Measurements from ENCODE around the gene DCST1.

Gene DCST1

DNA sequence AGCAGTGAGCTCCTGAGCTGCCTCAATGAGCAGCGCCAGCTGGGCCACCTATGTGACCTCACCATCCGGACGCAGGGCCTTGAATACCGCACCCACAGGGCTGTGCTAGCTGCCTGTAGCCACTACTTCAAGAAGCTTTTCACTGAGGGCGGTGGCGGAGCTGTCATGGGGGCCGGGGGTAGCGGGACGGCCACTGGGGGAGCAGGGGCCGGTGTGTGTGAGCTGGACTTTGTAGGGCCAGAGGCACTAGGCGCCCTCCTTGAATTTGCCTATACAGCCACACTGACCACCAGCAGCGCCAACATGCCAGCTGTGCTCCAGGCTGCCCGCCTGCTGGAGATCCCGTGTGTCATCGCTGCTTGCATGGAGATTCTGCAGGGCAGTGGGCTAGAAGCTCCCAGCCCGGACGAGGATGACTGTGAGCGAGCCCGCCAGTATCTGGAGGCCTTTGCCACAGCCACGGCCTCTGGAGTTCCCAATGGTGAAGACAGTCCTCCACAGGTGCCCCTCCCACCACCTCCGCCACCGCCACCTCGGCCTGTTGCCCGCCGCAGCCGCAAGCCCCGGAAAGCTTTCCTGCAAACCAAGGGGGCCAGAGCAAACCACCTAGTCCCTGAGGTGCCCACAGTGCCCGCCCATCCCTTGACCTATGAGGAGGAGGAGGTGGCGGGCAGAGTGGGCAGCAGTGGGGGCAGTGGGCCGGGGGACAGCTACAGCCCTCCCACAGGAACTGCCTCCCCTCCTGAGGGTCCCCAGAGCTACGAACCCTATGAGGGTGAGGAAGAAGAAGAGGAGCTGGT lies 18.7 kb upstream of the DCST1 start:
- no peak for DNase-seq

DNA sequence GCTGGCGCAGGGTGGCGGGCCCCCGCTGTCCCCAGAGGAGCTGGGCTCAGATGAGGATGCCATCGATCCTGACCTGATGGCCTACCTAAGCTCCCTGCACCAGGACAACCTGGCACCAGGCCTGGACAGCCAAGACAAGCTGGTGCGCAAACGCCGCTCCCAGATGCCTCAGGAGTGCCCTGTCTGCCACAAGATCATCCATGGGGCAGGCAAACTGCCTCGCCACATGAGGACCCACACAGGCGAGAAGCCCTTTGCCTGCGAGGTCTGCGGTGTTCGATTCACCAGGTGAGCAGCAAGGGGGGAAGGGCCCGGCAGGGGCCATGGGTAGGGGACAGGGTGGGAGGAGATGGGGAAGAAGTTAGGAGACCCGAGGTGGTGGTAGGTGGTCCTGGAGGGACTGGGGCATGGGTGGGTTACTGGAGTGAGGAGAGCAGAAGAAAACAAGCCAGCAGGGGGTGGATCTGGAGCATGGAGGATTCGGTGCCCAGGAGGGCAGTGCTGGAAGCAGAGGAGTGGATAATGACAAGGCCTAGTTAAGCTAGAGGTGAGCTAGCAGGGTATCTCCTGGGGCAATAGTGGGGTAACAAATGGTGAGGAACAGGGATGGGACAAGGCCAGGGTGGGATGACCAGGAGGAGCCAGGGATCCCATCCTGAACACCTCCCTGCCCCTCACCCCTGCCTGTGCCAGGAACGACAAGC lies 17.9 kb upstream of the DCST1 start:
- no peak for DNase-seq

DNA sequence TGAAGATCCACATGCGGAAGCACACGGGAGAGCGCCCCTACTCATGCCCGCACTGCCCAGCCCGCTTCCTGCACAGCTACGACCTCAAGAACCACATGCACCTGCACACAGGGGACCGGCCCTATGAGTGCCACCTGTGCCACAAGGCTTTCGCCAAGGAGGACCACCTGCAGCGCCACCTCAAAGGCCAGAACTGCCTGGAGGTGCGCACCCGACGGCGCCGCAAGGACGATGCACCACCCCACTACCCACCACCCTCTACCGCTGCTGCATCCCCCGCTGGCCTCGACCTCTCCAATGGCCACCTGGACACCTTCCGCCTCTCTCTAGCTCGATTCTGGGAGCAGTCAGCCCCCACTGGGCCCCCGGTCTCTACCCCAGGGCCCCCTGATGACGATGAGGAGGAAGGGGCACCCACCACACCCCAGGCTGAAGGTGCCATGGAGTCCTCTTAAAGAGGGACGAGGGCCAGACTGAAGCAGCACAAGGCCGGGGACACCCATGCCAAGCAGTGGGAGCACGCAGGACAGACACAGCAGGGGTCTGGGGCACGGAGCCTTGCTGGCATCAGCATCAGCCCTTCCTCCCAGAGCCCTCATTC lies 17.3 kb upstream of the DCST1 start:
- no peak for DNase-seq

DNA sequence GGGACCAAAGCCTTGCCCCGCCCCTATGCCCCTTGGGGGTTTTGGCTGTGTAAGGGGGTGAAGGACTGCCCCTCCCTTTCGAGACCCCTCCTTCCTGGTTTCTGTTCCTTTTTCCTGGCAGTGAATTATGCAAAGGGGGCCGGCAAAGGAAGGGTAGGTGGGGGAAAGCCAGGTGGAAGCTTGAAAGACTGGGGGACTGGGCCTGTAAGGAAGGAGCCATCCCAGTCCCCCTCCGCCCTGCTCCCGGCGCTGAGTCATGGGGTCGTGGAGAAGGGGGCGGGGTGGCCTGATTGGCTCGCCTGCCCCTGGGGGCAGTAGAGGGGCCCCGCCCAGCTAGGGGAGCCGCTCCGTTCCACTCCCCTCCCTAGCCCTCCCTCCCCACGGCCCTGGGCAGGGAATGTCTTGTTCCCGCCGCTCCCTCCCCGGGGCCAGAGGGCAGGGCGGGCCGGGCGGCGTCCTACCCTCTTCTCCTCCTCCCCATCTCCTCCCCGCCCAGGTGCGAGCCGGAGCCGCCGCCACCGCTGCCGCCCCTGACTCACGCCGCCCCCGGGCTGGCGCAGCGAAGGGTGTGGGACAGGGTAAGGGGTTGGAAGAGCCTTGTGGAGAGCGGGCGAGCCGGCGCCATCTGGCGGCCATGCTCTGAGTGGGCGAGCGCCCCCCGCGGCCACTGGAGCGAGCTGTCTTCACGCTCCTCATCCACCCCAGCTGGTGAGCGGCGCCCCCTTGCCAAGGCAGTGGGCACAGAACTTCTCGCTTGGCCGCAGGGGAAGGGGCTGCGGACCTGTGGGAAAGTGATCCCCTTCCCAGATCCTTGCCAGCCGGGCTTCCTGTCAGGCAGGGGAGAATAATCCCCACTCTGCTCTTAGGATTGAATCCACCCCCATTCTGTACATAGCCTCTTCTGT lies 16.3 kb upstream of the DCST1 start:
- DNase-seq: no peak

DNA sequence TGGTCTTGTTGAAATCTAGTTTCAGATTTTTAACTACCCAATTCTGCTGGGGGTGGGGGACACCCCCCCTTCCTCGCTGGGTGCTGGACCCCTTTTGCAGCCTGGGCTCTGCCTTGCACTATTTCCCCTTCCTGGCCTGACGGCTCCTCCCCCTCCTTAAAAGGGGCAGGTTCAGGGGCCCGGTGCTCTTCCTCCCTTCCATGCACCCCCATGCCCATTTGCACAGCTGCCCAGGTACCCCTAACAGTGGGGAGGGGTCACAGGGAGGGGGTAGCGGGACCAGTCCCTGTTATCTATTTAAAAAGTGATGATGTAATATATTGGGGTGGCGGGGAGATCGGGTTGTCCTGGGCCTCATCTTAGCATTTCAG lies 15.7 kb upstream of the DCST1 start:
- no peak for DNase-seq

DNA sequence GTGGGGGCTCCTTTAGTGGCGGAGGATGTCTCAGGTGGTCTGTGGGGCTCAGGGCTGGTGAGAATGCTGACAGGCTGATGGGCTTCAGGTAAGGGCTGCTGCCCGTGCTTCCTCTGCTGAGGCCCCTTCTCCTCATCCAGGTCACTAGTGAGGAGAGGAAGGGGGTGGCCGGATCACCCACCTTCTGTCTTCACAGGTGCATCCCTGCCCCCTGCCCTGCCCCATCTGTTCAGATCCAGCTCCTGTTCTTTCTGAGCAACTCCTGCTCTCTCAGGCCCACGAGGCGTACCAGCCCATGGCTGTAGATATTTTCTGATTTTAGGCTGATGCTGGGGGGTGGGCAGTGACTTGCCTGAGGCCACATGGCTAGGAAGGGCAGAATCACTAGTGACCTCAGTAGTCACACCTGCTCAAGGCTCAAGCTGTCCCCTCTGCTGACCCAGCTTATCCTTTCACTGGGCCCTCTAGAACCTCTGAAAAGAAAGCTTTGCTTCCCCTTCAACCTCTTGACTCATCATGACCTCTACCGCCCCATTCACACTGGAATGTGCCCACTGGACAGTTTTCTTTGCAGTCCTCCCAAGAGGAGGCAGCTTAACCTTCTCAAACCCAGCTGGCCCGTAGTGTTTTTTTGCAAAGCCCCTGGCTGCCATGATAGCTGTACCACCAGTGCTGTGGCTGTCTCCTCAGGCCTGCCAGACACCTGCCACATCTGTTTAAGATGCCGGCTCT lies 14.8 kb upstream of the DCST1 start:
- DNase-seq: no peak

DNA sequence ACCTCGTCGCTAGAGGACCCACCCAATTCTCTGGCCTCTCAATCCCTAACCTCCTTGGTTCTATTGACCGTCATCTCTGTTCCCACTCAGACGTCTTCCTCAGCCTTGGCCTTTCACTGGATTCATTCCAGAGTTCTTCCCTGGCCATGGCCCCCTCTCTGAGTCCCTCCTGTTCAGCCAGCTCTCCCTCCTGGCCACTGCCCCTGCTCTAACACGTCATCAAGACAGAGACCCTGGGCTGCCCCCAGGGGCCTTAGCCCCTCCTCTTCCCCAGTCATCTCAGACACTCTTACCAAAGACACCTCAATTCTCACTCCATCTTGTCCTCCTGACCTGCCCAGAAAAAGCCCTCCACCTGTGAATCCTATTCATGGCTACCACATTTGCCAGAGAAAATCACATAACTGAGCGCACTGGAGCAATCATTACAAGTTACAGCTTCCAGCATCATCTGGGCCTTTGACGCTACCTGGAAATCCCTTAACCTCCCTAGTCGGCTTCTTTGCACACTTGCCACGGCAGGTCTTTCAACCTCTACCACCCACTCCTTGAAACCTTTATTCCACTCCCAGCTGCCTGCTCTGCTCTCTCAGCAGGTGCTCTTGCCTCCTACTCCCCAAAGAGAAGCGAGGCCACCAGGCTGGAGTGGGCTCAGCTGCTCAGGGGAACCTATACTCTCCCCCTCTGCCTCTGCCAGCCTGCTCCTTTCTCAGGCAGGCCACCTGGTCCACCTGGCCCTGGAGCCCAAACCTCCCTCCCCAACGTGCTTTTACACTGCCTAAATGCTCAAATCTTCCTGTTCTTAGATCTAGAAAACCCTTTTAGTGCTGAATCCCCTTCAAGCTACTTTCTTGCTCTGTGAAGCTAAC lies 14.0 kb upstream of the DCST1 start:
- no peak for DNase-seq

DNA sequence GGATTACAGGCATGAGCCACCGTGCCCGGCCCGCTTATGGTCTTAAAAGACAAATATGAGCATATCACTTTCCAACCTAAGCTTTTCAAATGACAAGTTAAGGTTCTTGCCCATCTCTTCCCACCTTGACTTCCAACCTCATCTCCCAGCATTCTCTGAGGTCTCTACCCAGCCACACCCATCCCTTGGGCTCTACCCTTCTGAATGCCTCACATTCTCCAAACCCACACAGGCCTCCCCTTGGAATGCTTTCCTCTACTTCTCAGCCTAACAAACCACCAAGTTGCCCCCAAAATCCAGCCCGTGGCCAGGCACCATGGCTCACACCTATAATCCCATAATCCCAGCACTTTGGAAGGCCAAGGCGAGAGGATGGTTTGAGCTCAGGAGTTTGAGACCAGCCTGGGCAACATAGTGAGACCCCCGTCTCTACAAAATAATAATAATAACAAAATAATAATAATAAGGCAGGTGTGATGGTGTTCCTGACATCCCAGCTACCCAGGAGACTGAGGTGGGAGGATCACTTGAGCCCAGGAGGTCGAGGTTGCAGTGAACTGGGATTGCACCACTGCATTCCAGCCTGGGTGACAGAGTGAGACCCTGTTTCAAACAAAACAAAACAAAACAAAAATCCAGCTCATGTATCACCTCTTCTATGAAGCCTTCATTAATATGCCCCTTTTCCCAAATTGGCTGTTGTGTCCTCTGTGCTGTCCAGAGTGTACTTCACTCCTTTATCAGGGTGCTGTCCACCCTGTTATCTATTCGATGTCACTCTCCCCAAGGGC lies 11.3 kb upstream of the DCST1 start:
- DNase-seq: no peak

DNA sequence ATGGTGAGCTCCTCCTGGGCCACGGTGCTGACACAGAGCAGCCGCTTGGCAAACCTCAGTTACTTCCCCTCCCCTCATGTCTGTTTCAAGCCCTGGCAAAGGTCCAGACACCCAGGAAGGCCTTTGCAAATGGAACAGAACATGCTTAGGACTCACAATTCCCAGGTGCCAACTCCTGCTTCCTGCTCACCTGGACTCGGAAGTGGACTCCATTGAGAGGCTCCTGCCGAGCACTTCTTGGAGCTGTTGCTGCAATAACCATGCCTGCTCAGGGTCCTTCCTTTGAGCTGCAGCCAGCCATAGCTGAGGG lies 10.7 kb upstream of the DCST1 start:
- DNase-seq: peak; percentile 74

DNA sequence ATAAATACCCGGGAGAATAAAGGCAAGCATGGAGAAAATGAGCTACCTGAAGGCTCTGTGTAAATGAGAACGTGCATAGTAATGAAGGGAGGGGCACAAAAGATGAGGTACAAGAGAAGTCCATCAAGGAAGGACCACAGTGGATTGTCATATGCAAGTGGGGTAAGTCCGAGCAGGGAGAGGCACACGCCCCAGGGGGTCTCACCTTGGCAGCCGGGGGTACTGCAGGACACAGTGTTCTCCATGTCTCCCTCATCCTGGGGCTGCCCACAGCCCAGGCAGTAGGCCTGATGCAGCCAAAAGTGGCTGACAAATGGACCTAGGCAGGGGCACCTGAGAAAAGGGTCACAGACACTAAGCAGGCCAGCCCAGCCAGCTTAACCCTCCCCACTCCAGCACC lies 10.0 kb upstream of the DCST1 start:
- DNase-seq: no peak

DNA sequence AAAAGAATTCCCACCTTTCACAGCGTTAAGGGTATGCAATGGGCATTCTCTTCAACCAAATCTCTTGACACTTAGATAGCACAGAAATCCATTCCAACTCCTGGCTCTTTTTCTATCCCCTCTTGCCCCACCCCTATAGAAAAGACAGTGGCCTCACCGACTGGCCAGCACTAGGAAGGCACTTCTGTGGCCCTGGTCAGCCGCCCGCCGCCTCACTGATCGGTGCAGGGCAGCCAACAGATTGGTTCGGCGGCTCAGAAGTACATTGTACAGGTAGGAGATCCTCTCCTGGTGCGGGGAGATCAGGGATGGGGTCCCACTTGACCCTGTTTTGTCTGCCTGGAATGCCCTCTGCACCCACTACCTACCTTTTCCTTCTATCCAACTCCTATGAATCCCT lies 9.3 kb upstream of the DCST1 start:
- no peak for DNase-seq

DNA sequence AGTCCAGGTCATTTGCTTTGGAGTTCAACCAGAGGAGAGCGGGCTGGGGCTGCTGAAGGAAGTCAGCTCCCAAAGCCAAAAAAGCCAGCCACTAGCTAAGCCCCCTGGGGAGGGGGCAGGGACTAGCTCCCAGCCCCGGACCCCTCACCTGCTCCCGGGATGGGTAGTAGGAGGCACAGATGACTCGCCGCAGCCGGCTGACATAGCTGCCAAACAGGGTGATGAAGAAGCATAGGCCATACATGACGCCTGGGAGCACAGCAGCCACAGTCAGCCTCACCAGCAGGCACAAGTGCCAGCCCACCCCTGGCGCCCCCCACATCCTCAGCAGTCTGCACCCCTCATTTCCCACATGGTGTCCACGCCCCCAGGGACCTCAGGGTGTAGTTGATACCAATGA lies 7.5 kb upstream of the DCST1 start:
- no peak for DNase-seq

DNA sequence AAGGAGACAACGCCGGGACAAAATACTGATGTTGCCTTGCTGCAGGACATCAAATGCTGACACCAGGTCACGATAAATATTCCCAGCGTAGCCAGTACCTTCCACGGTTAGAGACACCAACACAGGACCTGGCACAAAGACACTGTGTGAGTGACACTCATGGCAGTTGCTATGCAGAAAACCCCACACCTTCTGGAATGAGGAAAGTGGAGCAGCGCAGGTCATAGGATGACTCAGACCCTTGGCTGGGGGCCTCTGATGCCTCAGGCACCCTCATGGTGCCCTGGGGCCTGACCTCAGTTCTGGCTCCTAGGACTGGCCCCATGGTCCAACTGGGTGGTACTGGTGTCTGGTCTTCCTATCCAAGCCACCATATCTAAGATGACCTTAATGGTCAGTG lies 7.0 kb upstream of the DCST1 start:
- no peak for DNase-seq

DNA sequence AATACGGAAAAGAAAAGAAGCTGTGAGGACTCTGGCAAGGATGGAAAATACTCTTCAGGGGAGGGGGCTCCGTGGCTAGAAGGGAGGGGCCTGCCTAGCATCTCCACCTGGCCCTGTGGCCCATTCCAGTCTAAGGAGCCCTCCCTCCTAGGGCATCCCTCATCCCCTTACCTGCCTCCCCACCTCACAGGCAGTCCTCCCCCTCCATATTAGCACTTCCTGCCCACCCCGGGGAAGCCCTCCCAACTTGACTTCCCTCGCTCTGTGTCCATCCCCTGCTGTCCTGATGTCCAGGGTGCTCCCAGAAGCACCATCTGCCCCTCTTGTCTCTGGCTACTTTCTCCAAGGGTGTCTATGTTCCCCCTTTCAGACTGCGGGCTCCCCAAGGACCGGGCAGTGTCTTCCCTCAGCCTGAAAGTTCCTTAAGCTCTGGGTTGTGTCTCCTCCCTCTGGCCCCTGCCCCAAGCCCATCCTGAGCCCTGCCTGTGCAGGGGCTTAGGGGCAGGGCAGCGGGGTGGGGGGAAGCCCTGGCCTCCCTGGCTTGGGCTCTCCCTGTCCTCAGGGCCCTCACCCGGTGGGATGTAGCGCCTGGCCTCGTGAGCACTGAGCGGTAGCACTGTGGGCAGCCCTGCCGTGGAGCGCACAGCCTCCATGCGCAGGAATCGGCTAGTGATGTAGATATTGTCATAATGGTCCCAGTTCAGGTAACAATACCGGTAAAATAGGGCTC lies 3.9 kb upstream of the DCST1 start:
- DNase-seq: no peak

DNA sequence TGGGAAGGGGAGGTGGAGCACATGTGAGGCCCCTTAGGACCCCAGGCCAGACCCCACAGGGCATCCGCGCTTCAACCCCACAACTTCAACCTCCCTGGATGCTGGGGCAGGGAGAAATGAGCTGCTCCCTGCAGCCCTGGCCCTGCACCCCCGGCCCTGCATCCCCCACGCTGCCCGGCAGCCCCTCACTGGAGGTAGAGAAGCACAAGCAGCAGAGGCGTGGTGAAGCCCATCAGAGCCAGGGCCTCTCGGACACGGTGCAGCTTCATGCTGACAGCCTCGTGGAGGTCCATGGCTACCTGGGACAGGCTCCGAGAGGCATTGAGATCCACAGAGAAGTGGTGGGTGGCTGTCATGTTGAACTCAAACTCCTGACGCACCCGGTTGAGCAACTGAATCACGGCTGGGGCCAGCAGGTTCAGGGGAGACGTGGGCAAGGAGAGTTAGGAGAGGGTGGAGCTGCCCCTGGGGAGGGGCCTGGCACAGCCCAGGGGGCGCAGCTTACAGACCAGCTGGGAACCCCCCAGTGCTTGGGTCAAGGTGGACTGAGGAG lies 3.3 kb upstream of the DCST1 start:
- DNase-seq: no peak

DNA sequence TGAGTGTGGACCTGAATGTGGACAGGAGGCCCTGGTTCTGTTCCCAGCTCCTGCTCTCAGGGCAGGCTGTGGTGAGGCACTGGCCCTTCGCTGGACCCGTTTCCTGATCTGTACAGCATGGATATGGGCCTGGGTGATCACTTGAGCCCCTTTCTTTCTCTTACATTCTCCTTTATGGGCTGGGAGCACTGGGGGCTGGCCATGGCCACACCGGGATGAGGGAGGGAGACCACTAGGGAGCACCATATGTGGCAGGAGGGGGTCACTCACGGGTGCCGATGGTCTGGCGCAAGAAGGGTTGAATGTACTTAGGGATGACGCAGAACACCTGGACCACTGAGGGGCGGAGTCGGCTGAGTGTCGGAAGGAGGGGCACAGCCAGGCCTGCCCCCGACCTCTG lies 2.7 kb upstream of the DCST1 start:
- no peak for DNase-seq

DNA sequence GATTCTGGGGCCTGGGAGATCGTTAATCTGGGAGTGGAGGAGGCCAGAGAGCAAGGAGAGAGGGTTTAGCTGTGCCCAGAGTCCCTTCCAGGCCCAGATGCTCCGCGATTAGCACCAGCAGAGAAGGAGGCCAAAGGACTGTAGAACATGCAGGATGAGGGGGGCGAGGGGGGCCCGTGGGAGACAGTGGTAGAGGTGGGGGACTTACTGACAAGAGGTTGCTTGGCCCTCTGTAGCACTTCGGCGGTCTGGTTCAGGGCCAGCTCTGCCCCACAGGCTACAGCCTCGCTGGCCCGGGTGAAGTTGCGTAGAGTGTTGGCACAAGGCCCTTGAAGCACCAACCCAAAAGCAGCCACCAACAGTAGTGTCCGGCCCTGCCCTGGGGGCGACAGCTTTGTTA lies 738 bp upstream of the DCST1 start:
- DNase-seq: no peak

DNA sequence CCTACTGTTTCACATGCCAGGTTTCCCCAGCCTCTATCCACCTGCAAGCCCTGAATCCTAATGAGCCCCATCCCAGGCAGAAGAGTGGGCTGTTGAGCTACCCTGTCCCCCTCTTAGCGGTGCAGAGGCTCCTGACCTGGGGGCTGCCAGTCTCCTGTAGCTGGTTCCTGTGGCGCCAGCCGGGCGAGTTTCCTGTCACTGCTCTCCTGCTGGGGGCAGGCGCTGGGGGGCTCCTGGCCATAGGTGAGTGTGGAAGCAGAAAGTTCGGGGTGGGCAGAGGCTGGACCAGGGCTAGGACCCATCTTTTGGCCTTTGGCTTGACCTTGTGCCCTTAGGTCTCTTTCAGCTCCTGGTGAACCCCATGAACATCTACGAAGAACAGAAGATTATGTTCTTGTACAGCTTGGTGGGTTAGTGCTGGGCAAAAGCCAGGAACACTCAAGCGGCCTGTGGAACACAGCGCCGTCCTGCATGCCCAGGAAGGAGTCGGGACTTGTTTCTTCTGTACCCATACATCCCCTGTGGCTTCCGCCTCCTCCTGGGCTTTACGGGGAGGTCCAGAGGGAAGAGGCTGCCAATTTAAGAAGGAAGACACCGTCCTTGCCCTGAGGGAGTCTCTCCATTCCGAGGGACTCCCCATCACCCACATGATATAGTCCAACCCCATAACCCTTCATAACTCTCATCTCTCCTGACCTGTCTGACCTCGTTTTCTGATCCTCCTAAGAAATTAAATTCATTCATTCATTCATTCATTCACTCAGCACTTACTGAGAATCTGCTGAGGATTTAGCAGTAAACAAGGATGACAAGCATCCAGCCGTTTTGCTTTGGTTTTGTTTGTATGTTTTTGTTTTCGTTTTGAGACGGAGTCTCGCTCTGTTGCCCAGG lies 939 bp downstream of the DCST1 start:
- no peak for DNase-seq

DNA sequence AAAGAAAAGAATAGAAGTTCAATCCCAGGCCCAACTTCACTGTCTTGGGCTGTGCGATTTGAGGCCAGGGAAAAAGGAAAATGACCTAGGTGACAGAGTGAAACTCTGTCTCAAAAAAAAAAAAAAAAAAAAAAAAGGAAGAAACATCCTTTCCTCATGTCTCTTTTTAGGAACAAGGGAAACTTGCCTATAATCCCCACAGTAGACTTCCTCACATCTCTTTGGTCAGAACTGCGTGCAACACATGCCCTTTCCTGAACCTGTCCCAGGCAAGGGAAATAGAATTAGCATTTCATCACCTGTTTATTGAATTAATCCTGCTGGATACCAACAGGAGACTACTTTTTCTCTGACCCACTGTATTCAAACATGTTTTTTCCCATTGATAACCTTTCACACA lies 2.3 kb downstream of the DCST1 start:
- no peak for DNase-seq

Data from DMS79 treated with DMSO at 0.1 percent for 48 hours (cell line).